Loucy (cell line): ENCODE data around the gene QPRT.
A peak's percentile ranks its signal among the peaks of the same experiment; 100 is the strongest.

ENCODE experiments used
- H2AFZ ChIP-seq: fragments of 200-600 bp; sonication (generic); 2 replicates; pipeline ENCODE4 v1.6.0; 2016; ENCODE audit warnings: antibody characterized with exemption, mild to moderate bottlenecking, low read length, moderate library complexity
- H3F3A ChIP-seq: fragments of 200-600 bp; 2 replicates; pipeline ENCODE4 v1.6.0; 2016; ENCODE audit warnings: antibody characterized with exemption, low read depth, mild to moderate bottlenecking
- H3K27me3 ChIP-seq: fragments of 200-600 bp; sonication (generic); 2 replicates; pipeline ENCODE4 v1.6.1; 2014; ENCODE audit warnings: low read length, mild to moderate bottlenecking; ENCODE audit not compliant: insufficient read depth, poor library complexity, severe bottlenecking
- H3K36me3 ChIP-seq: fragments of 200-600 bp; sonication (generic); 2 replicates; pipeline ENCODE4 v1.6.1; 2016; ENCODE audit warnings: low read length; ENCODE audit not compliant: insufficient read depth
- H3K4me1 ChIP-seq: fragments of 200-600 bp; sonication (generic); 2 replicates; pipeline ENCODE4 v1.5.1; 2014; ENCODE audit warnings: low read length, mild to moderate bottlenecking; ENCODE audit not compliant: insufficient read depth, poor library complexity, severe bottlenecking
- H3K4me2 ChIP-seq: fragments of 200-600 bp; sonication (generic); 2 replicates; pipeline ENCODE4 v1.6.0; 2014; ENCODE audit warnings: antibody characterized with exemption, low read length, low read depth, mild to moderate bottlenecking; ENCODE audit not compliant: poor library complexity, severe bottlenecking
- H3K4me3 ChIP-seq: fragments of 200-600 bp; sonication (generic); 2 replicates; pipeline ENCODE4 v1.5.1; 2014; ENCODE audit warnings: low read length, mild to moderate bottlenecking, mixed read lengths; ENCODE audit not compliant: poor library complexity, severe bottlenecking
- H3K79me2 ChIP-seq: fragments of 200-600 bp; sonication (generic); 2 replicates; pipeline ENCODE4 v1.6.1; 2014; ENCODE audit warnings: low read length; ENCODE audit not compliant: insufficient read depth
- H3K9ac ChIP-seq: fragments of 200-600 bp; sonication (generic); 2 replicates; pipeline ENCODE4 v1.6.0; 2014; ENCODE audit warnings: mild to moderate bottlenecking, low read depth, low read length, moderate library complexity; ENCODE audit not compliant: poor library complexity, severe bottlenecking
- H3K9me2 ChIP-seq: fragments of 200-600 bp; sonication (generic); replicated peaks from 2 replicates; pipeline ENCODE4 v1.6.1; 2016; ENCODE audit warnings: low read depth, low read length, mixed read lengths
- H3K9me3 ChIP-seq: fragments of 200-600 bp; sonication (generic); 2 replicates; pipeline ENCODE4 v1.6.1; 2014; ENCODE audit warnings: mild to moderate bottlenecking, antibody characterized with exemption, low read length, low read depth; ENCODE audit not compliant: insufficient read depth
- H4K20me1 ChIP-seq: fragments of 200-600 bp; sonication (generic); 2 replicates; pipeline ENCODE4 v1.6.0; 2014; ENCODE audit warnings: antibody characterized with exemption, low read length, mild to moderate bottlenecking; ENCODE audit not compliant: insufficient read depth, poor library complexity, severe bottlenecking
- EZH2phosphoT487 ChIP-seq: fragments of 200-600 bp; IDR thresholded peaks from 2 replicates; pipeline ENCODE4 v1.6.1; 2018; ENCODE audit warnings: antibody characterized with exemption, mild to moderate bottlenecking, moderate library complexity, borderline replicate concordance
- TF ChIP-seq, protein P1 (sequence below): fragments of 200-600 bp; sonication (generic); conservative IDR thresholded peaks from 2 replicates; pipeline ENCODE4 v1.5.1; 2014; ENCODE audit warnings: mild to moderate bottlenecking, antibody characterized with exemption, low read length

The QPRT gene

DNA sequence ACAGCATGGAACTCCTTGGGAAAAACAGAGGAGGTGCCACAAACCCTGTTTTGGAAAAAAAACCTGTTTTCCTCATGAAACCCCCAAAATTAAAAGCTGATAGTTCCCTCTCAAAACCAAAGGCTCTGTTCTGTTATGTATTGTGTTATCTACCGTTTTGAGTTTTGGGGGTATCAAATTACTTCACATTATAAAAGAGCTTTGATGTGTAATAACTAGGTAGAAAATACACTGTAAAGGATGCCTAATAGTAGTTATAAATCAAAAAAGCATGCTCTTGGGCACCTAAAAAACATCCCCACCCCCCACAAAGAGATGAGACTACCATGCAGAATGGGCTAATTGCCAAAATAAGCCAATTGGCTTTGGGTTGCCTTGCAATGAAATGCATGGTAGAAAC is 36.0 kb downstream of the QPRT start:
- Histone ChIP-seq H4K20me1 (no peaks in the 10 kb centered on the region), H3K4me1 (peaks cover 19% of the 10 kb centered on the region), H2AFZ (peak overlapping the region; percentile 68), H3K9me2 (no peaks in the 10 kb centered on the region), H3K4me3 (no peak overlapping the region), H3K9ac (no peak overlapping the region), H3K9me3 (no peaks in the 10 kb centered on the region), H3F3A (no peaks in the 10 kb centered on the region), H3K36me3 (no peaks in the 10 kb centered on the region), H3K27me3 (no peaks in the 10 kb centered on the region), H3K4me2 (no peak overlapping the region), H3K79me2 (no peaks in the 10 kb centered on the region)
- TF ChIP-seq EZH2phosphoT487 = no peak
- TF ChIP-seq, protein P1, sequence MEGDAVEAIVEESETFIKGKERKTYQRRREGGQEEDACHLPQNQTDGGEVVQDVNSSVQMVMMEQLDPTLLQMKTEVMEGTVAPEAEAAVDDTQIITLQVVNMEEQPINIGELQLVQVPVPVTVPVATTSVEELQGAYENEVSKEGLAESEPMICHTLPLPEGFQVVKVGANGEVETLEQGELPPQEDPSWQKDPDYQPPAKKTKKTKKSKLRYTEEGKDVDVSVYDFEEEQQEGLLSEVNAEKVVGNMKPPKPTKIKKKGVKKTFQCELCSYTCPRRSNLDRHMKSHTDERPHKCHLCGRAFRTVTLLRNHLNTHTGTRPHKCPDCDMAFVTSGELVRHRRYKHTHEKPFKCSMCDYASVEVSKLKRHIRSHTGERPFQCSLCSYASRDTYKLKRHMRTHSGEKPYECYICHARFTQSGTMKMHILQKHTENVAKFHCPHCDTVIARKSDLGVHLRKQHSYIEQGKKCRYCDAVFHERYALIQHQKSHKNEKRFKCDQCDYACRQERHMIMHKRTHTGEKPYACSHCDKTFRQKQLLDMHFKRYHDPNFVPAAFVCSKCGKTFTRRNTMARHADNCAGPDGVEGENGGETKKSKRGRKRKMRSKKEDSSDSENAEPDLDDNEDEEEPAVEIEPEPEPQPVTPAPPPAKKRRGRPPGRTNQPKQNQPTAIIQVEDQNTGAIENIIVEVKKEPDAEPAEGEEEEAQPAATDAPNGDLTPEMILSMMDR = no peak

DNA sequence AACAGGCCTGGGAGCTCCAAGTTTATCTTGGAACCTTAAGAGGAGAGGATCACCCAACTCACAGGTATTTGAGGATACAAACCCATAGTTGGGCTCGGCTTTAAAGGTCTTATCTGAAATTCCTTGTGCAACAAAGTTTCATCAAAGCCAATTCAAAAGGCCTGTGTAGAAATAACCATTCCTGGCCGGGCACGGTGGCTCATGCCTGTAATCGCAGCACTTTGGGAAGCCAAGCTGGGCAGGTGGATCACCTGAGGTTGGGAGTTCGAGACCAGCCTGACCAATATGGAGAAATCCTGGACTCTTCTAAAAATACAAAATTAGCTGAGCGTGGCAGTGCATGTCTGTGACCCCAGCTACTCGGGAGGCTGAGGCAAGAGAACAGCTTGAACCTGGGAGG is 38.1 kb downstream of the QPRT start:
- Histone ChIP-seq H3K4me1 (peaks cover 17% of the 10 kb centered on the region), H2AFZ (no peak overlapping the region), H3K9me2 (no peaks in the 10 kb centered on the region), H3K79me2 (no peaks in the 10 kb centered on the region), H3F3A (no peaks in the 10 kb centered on the region), H3K36me3 (no peaks in the 10 kb centered on the region), H3K4me3 (no peak overlapping the region), H4K20me1 (no peaks in the 10 kb centered on the region), H3K9me3 (no peaks in the 10 kb centered on the region), H3K4me2 (no peak overlapping the region), H3K9ac (no peak overlapping the region), H3K27me3 (no peaks in the 10 kb centered on the region)
- no peak for TF ChIP-seq EZH2phosphoT487
- TF ChIP-seq, protein P1 = no peak

DNA sequence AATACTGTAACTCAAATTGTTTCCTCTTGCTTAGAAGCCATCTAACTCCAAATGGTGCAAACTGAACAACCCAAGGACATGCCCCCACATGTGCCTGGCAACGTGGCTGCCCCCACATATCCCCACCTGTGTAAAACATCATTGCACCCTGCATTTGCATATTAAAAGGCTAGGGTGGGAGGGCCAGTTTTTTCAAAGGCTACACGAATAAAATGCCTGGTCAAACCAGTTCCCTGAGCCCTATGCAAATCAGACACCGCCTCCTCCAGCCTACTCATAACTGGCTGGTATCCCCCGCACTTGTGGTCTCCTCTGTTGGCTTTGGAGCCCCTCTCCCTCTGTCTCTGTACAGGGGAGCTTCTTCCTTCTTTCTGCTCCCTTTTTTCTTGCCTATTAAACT is 40.1 kb downstream of the QPRT start:
- Histone ChIP-seq H3K36me3 (no peaks in the 10 kb centered on the region), H3K4me1 (peaks cover 17% of the 10 kb centered on the region), H2AFZ (no peak overlapping the region), H3K4me2 (no peak overlapping the region), H3K4me3 (no peak overlapping the region), H4K20me1 (no peaks in the 10 kb centered on the region), H3K9me3 (no peaks in the 10 kb centered on the region), H3K9me2 (no peaks in the 10 kb centered on the region), H3K27me3 (no peaks in the 10 kb centered on the region), H3K79me2 (no peaks in the 10 kb centered on the region), H3K9ac (no peak overlapping the region), H3F3A (no peaks in the 10 kb centered on the region)
- TF ChIP-seq EZH2phosphoT487 = no peak

DNA sequence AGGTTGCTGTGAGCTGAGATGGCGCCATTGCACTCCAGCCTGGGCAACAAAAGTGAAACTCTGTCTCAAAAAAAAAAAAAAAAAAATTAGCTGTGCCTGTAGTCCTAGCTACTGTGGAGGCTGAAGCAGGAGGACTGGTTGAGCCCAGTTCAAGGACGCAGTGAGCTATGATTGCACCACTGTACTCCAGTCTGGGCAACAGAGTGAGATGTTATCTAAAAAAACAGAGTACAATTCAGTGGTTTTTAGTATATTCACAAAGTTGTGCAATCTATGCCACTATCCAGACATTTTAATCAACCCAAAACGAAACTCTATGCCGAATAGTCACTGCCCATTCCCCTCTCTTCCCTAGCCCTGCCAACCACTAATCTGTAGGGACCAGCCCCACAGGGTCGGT is 41.7 kb downstream of the QPRT start:
- no peaks in the 10 kb centered on the region for H3K27me3 ChIP-seq
- TF ChIP-seq, protein P1 = no peak
- TF ChIP-seq EZH2phosphoT487 = no peak
- peak overlapping the region; percentile 67; the same call in 1 of the 2 replicates for H2AFZ ChIP-seq
- no peaks in the 10 kb centered on the region for H3K79me2 ChIP-seq
- H3K4me3 ChIP-seq = peak overlapping the region; percentile 25
- H3F3A ChIP-seq = no peaks in the 10 kb centered on the region
- H3K9ac ChIP-seq = peak overlapping the region; percentile 54
- H3K9me3 ChIP-seq = no peaks in the 10 kb centered on the region
- H3K4me2 ChIP-seq = peak overlapping the region; percentile 67
- H4K20me1 ChIP-seq = no peaks in the 10 kb centered on the region
- H3K9me2 ChIP-seq = no peaks in the 10 kb centered on the region
- H3K36me3 ChIP-seq = no peaks in the 10 kb centered on the region
- peaks cover 9% of the 10 kb centered on the region for H3K4me1 ChIP-seq
